HEK293 (cell line): ENCODE data around the gene CA10.

Experiments
- BCL6B ChIP-seq: fragments of 450-650 bp; formaldehyde crosslinking; IDR thresholded peaks from 2 replicates; pipeline ENCODE4 v1.5.1; 2017; ENCODE audit warnings: missing biosample characterization, missing genetic modification characterization
- MEIS1 ChIP-seq: sonication (generic); formaldehyde crosslinking; IDR thresholded peaks from 2 replicates; pipeline ENCODE4 v1.8.1; 2022; ENCODE audit warnings: missing genetic modification reagents, mild to moderate bottlenecking, borderline replicate concordance
- REPIN1 ChIP-seq: fragments of 450-650 bp; formaldehyde crosslinking; IDR thresholded peaks from 2 replicates; pipeline ENCODE4 v1.5.1; 2017; ENCODE audit warnings: missing biosample characterization, missing genetic modification characterization, low read depth
- ZBTB20 ChIP-seq: fragments of 450-650 bp; formaldehyde crosslinking; IDR thresholded peaks from 2 replicates; pipeline ENCODE4 v1.5.1; 2016; ENCODE audit warnings: missing biosample characterization, missing genetic modification characterization
- ZFHX2 ChIP-seq: fragments of 450-650 bp; formaldehyde crosslinking; conservative IDR thresholded peaks from 2 replicates; pipeline ENCODE4 v1.5.1; 2016; ENCODE audit warnings: missing biosample characterization, missing genetic modification characterization
- ZFP37 ChIP-seq: fragments of 450-650 bp; formaldehyde crosslinking; IDR thresholded peaks from 2 replicates; pipeline ENCODE4 v1.5.1; 2016; ENCODE audit warnings: missing biosample characterization, missing genetic modification characterization
- ZFP69B ChIP-seq: fragments of 450-650 bp; formaldehyde crosslinking; IDR thresholded peaks from 2 replicates; pipeline ENCODE4 v1.5.1; 2016; ENCODE audit warnings: missing biosample characterization, missing genetic modification characterization
- ZNF112 ChIP-seq: fragments of 450-650 bp; formaldehyde crosslinking; IDR thresholded peaks from 2 replicates; pipeline ENCODE4 v1.5.0; 2017; ENCODE audit warnings: missing biosample characterization, missing genetic modification characterization
- ZNF114 ChIP-seq: fragments of 450-650 bp; formaldehyde crosslinking; IDR thresholded peaks from 2 replicates; pipeline ENCODE4 v1.5.0; 2017; ENCODE audit warnings: missing biosample characterization, missing genetic modification characterization
- ZNF133 ChIP-seq: fragments of 450-650 bp; formaldehyde crosslinking; IDR thresholded peaks from 2 replicates; pipeline ENCODE4 v1.5.1; 2016; ENCODE audit warnings: missing biosample characterization, missing genetic modification characterization
- ZNF18 ChIP-seq: fragments of 450-650 bp; formaldehyde crosslinking; IDR thresholded peaks from 2 replicates; pipeline ENCODE4 v1.5.1; 2016; ENCODE audit warnings: missing biosample characterization, missing genetic modification characterization
- ZNF239 ChIP-seq: fragments of 450-650 bp; formaldehyde crosslinking; IDR thresholded peaks from 2 replicates; pipeline ENCODE4 v1.5.1; 2016; ENCODE audit warnings: missing biosample characterization, missing genetic modification characterization
- ZNF335 ChIP-seq: fragments of 450-650 bp; formaldehyde crosslinking; conservative IDR thresholded peaks from 2 replicates; pipeline ENCODE4 v1.5.1; 2016; ENCODE audit warnings: missing biosample characterization, missing genetic modification characterization
- ZNF362 ChIP-seq: fragments of 450-650 bp; formaldehyde crosslinking; IDR thresholded peaks from 2 replicates; pipeline ENCODE4 v1.5.1; 2016; ENCODE audit warnings: missing biosample characterization, missing genetic modification characterization
- ZNF394 ChIP-seq: fragments of 450-650 bp; formaldehyde crosslinking; IDR thresholded peaks from 2 replicates; pipeline ENCODE4 v1.5.1; 2016; ENCODE audit warnings: missing biosample characterization, missing genetic modification characterization, mild to moderate bottlenecking, moderate library complexity, borderline replicate concordance
- ZNF48 ChIP-seq: fragments of 450-650 bp; formaldehyde crosslinking; IDR thresholded peaks from 2 replicates; pipeline ENCODE4 v1.5.1; 2016; ENCODE audit warnings: missing biosample characterization, missing genetic modification characterization
- ZNF530 ChIP-seq: fragments of 450-650 bp; formaldehyde crosslinking; IDR thresholded peaks from 2 replicates; pipeline ENCODE4 v1.5.1; 2016; ENCODE audit warnings: low read depth, missing biosample characterization, missing genetic modification characterization
- ZNF558 ChIP-seq: fragments of 450-650 bp; formaldehyde crosslinking; IDR thresholded peaks from 2 replicates; pipeline ENCODE4 v1.5.1; 2016; ENCODE audit warnings: missing biosample characterization, missing genetic modification characterization
- ZNF596 ChIP-seq: fragments of 450-650 bp; IDR thresholded peaks from 2 replicates; pipeline ENCODE4 v1.5.0; 2018; ENCODE audit warnings: missing biosample characterization, mild to moderate bottlenecking, missing genetic modification characterization, moderate library complexity
- ZNF639 ChIP-seq: fragments of 450-650 bp; formaldehyde crosslinking; IDR thresholded peaks from 2 replicates; pipeline ENCODE4 v1.5.1; 2016; ENCODE audit warnings: missing biosample characterization, missing genetic modification characterization
- ZNF645 ChIP-seq: fragments of 450-650 bp; formaldehyde crosslinking; IDR thresholded peaks from 2 replicates; pipeline ENCODE4; 2016; ENCODE audit warnings: missing biosample characterization, missing genetic modification characterization
- ZNF660 ChIP-seq: fragments of 450-650 bp; IDR thresholded peaks from 2 replicates; pipeline ENCODE4 v1.5.1; 2018; ENCODE audit warnings: missing biosample characterization, mild to moderate bottlenecking, missing genetic modification characterization
- ZNF664 ChIP-seq: fragments of 450-650 bp; formaldehyde crosslinking; IDR thresholded peaks from 2 replicates; pipeline ENCODE4 v1.5.1; 2016; ENCODE audit warnings: missing biosample characterization, missing genetic modification characterization
- ZNF692 ChIP-seq: fragments of 450-650 bp; formaldehyde crosslinking; IDR thresholded peaks from 2 replicates; pipeline ENCODE4 v1.5.1; 2016; ENCODE audit warnings: missing biosample characterization, missing genetic modification characterization
- ZNF776 ChIP-seq: fragments of 450-650 bp; formaldehyde crosslinking; IDR thresholded peaks from 2 replicates; pipeline ENCODE4 v1.5.0; 2017; ENCODE audit warnings: missing biosample characterization, missing genetic modification characterization, borderline replicate concordance
- ZNF785 ChIP-seq: fragments of 450-650 bp; formaldehyde crosslinking; IDR thresholded peaks from 2 replicates; pipeline ENCODE4 v1.5.1; 2016; ENCODE audit warnings: missing biosample characterization, missing genetic modification characterization
- ZSCAN16 ChIP-seq: fragments of 450-650 bp; formaldehyde crosslinking; IDR thresholded peaks from 2 replicates; pipeline ENCODE4 v1.5.1; 2016; ENCODE audit warnings: missing biosample characterization, missing genetic modification characterization

The CA10 gene

GRCh38 chr17:51703361-51704341 is 454.9 kb downstream of the CA10 start (continued):
- TF ChIP-seq ZNF112 (tag by site-specific recombination), result no peak
- no peak for TF ChIP-seq ZNF776
- TF ChIP-seq ZNF530 (tag by site-specific recombination), result no peak
- TF ChIP-seq ZSCAN16 (tag by site-specific recombination), result no peak
- no peak for TF ChIP-seq ZNF558 (tag by site-specific recombination)
- no peak for TF ChIP-seq ZNF239 (tag by site-specific recombination)
- no peak for TF ChIP-seq ZBTB20 (tag by site-specific recombination)
- TF ChIP-seq ZNF660 (tag by site-specific recombination), result no peak; the same call in 1 of the 2 replicates
- no peak for TF ChIP-seq ZNF362 (tag by site-specific recombination)
- no peak for TF ChIP-seq ZNF596 (tag by site-specific recombination)
- no peak for TF ChIP-seq ZFHX2 (tag by site-specific recombination)
- no peak for TF ChIP-seq ZNF48
- no peak for TF ChIP-seq ZNF785 (tag by site-specific recombination)
- no peak for TF ChIP-seq ZNF18 (tag by site-specific recombination)
- no peak for TF ChIP-seq REPIN1 (tag by site-specific recombination)
- no peak for TF ChIP-seq ZNF645 (tag by site-specific recombination)
- TF ChIP-seq ZNF114 (tag by site-specific recombination), result no peak
- TF ChIP-seq ZFP37, result 0 out of 2 replicates have a peak, but pooled peaks have one; percentile 20
- TF ChIP-seq ZNF639 (tag by site-specific recombination), result peak; percentile 84
- no peak for TF ChIP-seq ZNF133 (tag by site-specific recombination)
- TF ChIP-seq MEIS1 (CRISPR knock-in tag), result no peak
- TF ChIP-seq BCL6B (tag by site-specific recombination), result peak; percentile 88
- TF ChIP-seq ZNF335, result peak; percentile 68
- peak; percentile 80 for TF ChIP-seq ZFP69B (tag by site-specific recombination)
- TF ChIP-seq ZNF692 (tag by site-specific recombination), result peak; percentile 82; the same call in 1 of the 2 replicates
- TF ChIP-seq ZNF664 (tag by site-specific recombination), result peak; percentile 66
- TF ChIP-seq ZNF394 (tag by site-specific recombination), result peak; percentile 48; the same call in 1 of the 2 replicates
